IMR-90 (cell line): ENCODE data around the gene RNF128.

Experiments used
- CEBPB ChIP-seq: IDR thresholded peaks from 2 replicates; pipeline ENCODE4 v1.6.1; 2012; ENCODE audit warnings: low read depth, low read length, improper control_type of control experiment
- CTCF ChIP-seq: conservative IDR thresholded peaks from 2 replicates; pipeline ENCODE4 v1.5.1; 2012; ENCODE audit warnings: mild to moderate bottlenecking, low read depth, low read length, improper control_type of control experiment
- MAZ ChIP-seq: IDR thresholded peaks from 2 replicates; pipeline ENCODE4 v1.6.1; 2012; ENCODE audit warnings: low read depth, mild to moderate bottlenecking, low read length, improper control_type of control experiment, moderate library complexity, borderline replicate concordance
- POLR2A ChIP-seq: IDR thresholded peaks from 2 replicates; pipeline ENCODE4 v1.6.1; 2012; ENCODE audit warnings: mild to moderate bottlenecking, low read depth, low read length
- RAD21 ChIP-seq: IDR thresholded peaks from 2 replicates; pipeline ENCODE4 v1.6.1; 2012; ENCODE audit warnings: low read length, improper control_type of control experiment
- RCOR1 ChIP-seq: IDR thresholded peaks from 2 replicates; pipeline ENCODE4 v1.6.1; 2012; ENCODE audit warnings: mild to moderate bottlenecking, low read length, improper control_type of control experiment; ENCODE audit not compliant: insufficient replicate concordance
- SMC3 ChIP-seq: fragments of 150-350 bp; IDR thresholded peaks from 2 replicates; pipeline ENCODE4 v1.6.1; 2016; ENCODE audit warnings: low read depth, mild to moderate bottlenecking, antibody characterized with exemption, low read length, moderate library complexity
- TF ChIP-seq, protein P1 (sequence below): fragments of 150-350 bp; IDR thresholded peaks from 2 replicates; pipeline ENCODE4 v1.6.1; 2017; ENCODE audit warnings: mild to moderate bottlenecking, antibody characterized with exemption, low read length, low read depth

GRCh38 chrX:106702636-106703035, 23.9 kb upstream of the RNF128 start:
- TF ChIP-seq POLR2A: no peak
- no peak for TF ChIP-seq CEBPB
- TF ChIP-seq CTCF: no peak
- TF ChIP-seq, protein P1, sequence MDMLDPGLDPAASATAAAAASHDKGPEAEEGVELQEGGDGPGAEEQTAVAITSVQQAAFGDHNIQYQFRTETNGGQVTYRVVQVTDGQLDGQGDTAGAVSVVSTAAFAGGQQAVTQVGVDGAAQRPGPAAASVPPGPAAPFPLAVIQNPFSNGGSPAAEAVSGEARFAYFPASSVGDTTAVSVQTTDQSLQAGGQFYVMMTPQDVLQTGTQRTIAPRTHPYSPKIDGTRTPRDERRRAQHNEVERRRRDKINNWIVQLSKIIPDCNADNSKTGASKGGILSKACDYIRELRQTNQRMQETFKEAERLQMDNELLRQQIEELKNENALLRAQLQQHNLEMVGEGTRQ: no peak
- TF ChIP-seq RAD21: no peak
- TF ChIP-seq SMC3: no peak
- TF ChIP-seq MAZ: no peak
- no peak for TF ChIP-seq RCOR1
